GM12878 (cell line): ENCODE measurements around the gene CDKN2B-AS1. TPM values are rescaled to one million over a fixed set of nuclear protein-coding genes. Genes with fewer than 3 reads are reported as not detected.
A peak's percentile ranks its signal among the peaks of the same experiment; 100 is the strongest.

ENCODE experiments used
- CBX3 ChIP-seq: fragments of 200-600 bp; sonication (generic); IDR thresholded peaks from 2 replicates; pipeline ENCODE4 v1.6.1; 2016; ENCODE audit warnings: low read depth, borderline replicate concordance
- CBX5 ChIP-seq: sonication (generic); IDR thresholded peaks from 2 replicates; pipeline ENCODE4 v1.6.1; 2016; ENCODE audit warnings: low read depth, moderate library complexity, mild to moderate bottlenecking, inconsistent platforms
- CREB1 ChIP-seq: IDR thresholded peaks from 2 replicates; pipeline ENCODE4 v1.6.1; 2012; ENCODE audit warnings: low read depth, mild to moderate bottlenecking, inconsistent platforms
- EP300 ChIP-seq, 2 experiments: fragments of 150-350 bp in 1 of 2; IDR thresholded peaks; 2 replicates each; pipeline ENCODE4 v1.6.1; 2011 to 2012; ENCODE audit warnings: low read depth in 2 of 2, low read length in 2 of 2, borderline replicate concordance in 1 of 2, improper control_type of control experiment in 1 of 2, inconsistent platforms in 1 of 2; ENCODE audit not compliant: control insufficient read depth in 1 of 2
- GATAD2B ChIP-seq: fragments of 450-650 bp; conservative IDR thresholded peaks from 2 replicates; pipeline ENCODE4 v1.6.1; 2017; ENCODE audit warnings: low read depth, mild to moderate bottlenecking, moderate library complexity
- HDAC6 ChIP-seq: fragments of 200-600 bp; sonication (generic); IDR thresholded peaks from one replicate; pipeline ENCODE4 v1.8.0; 2017; ENCODE audit warnings: antibody characterized with exemption; ENCODE audit not compliant: unreplicated experiment
- IKZF2 ChIP-seq, 2 experiments: fragments of 450-650 bp; IDR thresholded peaks; 2 replicates each; pipeline ENCODE4 v1.6.1; 2017; ENCODE audit warnings: mild to moderate bottlenecking in 2 of 2, moderate library complexity in 2 of 2
- IRF5 ChIP-seq: fragments of 450-650 bp; IDR thresholded peaks from 2 replicates; pipeline ENCODE4 v1.6.1; 2017; ENCODE audit warnings: borderline replicate concordance
- MYC ChIP-seq: IDR thresholded peaks from 2 replicates; pipeline ENCODE4 v1.6.1; 2011; ENCODE audit warnings: mild to moderate bottlenecking, low read length, moderate library complexity, inconsistent platforms; ENCODE audit not compliant: insufficient read depth, insufficient replicate concordance, insufficient read length, severe bottlenecking
- NFIC ChIP-seq: IDR thresholded peaks from 2 replicates; pipeline ENCODE4 v1.6.1; 2012; ENCODE audit warnings: low read depth, mild to moderate bottlenecking, inconsistent platforms, low read length, moderate library complexity
- RAD21 ChIP-seq: IDR thresholded peaks from 2 replicates; pipeline ENCODE4 v1.6.1; 2011; ENCODE audit warnings: mild to moderate bottlenecking, low read depth, low read length, moderate library complexity; ENCODE audit not compliant: insufficient read depth
- RELB ChIP-seq: fragments of 450-650 bp; IDR thresholded peaks from 2 replicates; pipeline ENCODE4 v1.6.1; 2017; ENCODE audit warnings: low read depth, mild to moderate bottlenecking, moderate library complexity
- SMARCA5 ChIP-seq: fragments of 450-650 bp; IDR thresholded peaks from 2 replicates; pipeline ENCODE4 v1.6.1; 2017; ENCODE audit warnings: mild to moderate bottlenecking
- SRF ChIP-seq, 2 experiments: IDR thresholded peaks; 2 replicates each; pipeline ENCODE4 v1.6.1; 2011; ENCODE audit warnings: low read depth in 2 of 2, low read length in 2 of 2, mild to moderate bottlenecking in 1 of 2, moderate library complexity in 1 of 2
- USF1 ChIP-seq: IDR thresholded peaks from 2 replicates; pipeline ENCODE4 v1.6.1; 2011; ENCODE audit warnings: borderline replicate concordance, low read depth, mild to moderate bottlenecking, moderate library complexity, mixed read lengths, low read length; ENCODE audit not compliant: insufficient read depth; ENCODE audit errors: extremely low read length
- YY1 ChIP-seq: IDR thresholded peaks from 2 replicates; pipeline ENCODE4 v1.6.1; 2011; ENCODE audit warnings: low read depth, mild to moderate bottlenecking, low read length
- ZBTB33 ChIP-seq: fragments of 450-650 bp; IDR thresholded peaks from 2 replicates; pipeline ENCODE4 v1.6.1; 2017; ENCODE audit warnings: mild to moderate bottlenecking
- ZBTB4 ChIP-seq: fragments of 450-650 bp; formaldehyde crosslinking; IDR thresholded peaks from 2 replicates; pipeline ENCODE4 v1.4.0; 2022; ENCODE audit warnings: mild to moderate bottlenecking, moderate library complexity
- ZNF217 ChIP-seq: fragments of 450-650 bp; IDR thresholded peaks from 2 replicates; pipeline ENCODE4 v1.6.1; 2017; ENCODE audit warnings: antibody characterized with exemption, mild to moderate bottlenecking
- ZSCAN29 ChIP-seq: fragments of 450-650 bp; IDR thresholded peaks from 2 replicates; pipeline ENCODE4 v1.6.1; 2017; ENCODE audit warnings: mild to moderate bottlenecking, moderate library complexity
- polyA plus RNA-seq, 11 experiments: library from polyadenylated mRNA; depleted of rRNA in 4 of 11; unstranded in 6 of 11; stranded (reverse) in 5 of 11; fragments of >200 nt; fragmentation: Nextera tagmentation in 4 of 11; fragmentation: Illumina TruSeq in 1 of 11; extraction: Ambion mirVana in 4 of 11; extraction: Trizol in 1 of 11; gene quantifications; 1 replicate in 1 of 11; 2 replicates in 10 of 11; pipeline versions ENCODE4 v1.2.1 to v1.2.3, GENCODE V29; 2011 to 2016; ENCODE audit warnings: inconsistent platforms in 2 of 11, missing spikeins in 2 of 11, low read depth in 1 of 11
- total RNA-seq, 4 experiments: library from RNA; depleted of rRNA in 3 of 4; stranded (reverse); fragments of >200 nt in 3 of 4; fragmentation: Illumina TruSeq in 1 of 4; extraction: Trizol in 1 of 4; gene quantifications; 2 replicates each; pipeline versions ENCODE4 v1.2.1 to v1.2.3, GENCODE V29; 2013 to 2021

The CDKN2B-AS1 gene
- total and polyA plus RNA-seq, 10 of the 15 experiments (the other 5 are each of a cell fraction or from before 2014, with no cell fraction given) = 0.22 to 2.2 (median 1.0) TPM; not detected in 1

GRCh38 chr9:21995006-21995665 lies 545 bp downstream of the CDKN2B-AS1 start (continued):
- TF ChIP-seq RELB (no peak), IKZF2 (IDR thresholded peaks at IDR 0.05) (peak; percentile 62 to 64; a peak in 3 of 4 replicates), EP300 (IDR thresholded peaks at IDR 0.05; ENCODE audit: borderline replicate concordance in 1 of 2, control insufficient read depth in 1 of 2, low read depth in 2 of 2, low read length in 2 of 2) (no peak), USF1 (no peak), CBX3 (no peak), CREB1 (peak; percentile 89), HDAC6 (no peak), ZSCAN29 (no peak), YY1 (peak; percentile 67), MYC (no peak), CBX5 (no peak), RAD21 (no peak), ZBTB4 (no peak), NFIC (no peak), ZNF217 (no peak), SRF (IDR thresholded peaks at IDR 0.05; ENCODE audit: low read depth in 2 of 2, low read length in 2 of 2) (0 out of 4 replicates have a peak, but pooled peaks of 1 of the 2 experiments have one; percentile 17), IRF5 (no peak), GATAD2B (no peak), ZBTB33 (no peak), SMARCA5 (no peak)
